HAP-1 (cell line): ENCODE measurements around the gene PYGL.

Experiments
- DNase-seq, 2 experiments: peaks; one replicate each; pipeline ENCODE4 v3.0.0-alpha.2; 2016 to 2020; ENCODE audit warnings: low spot score in 2 of 2
- H3K27me3 ChIP-seq: fragments of 250-450 bp; sonication (Bioruptor Pico); 2 replicates; pipeline ENCODE4 v1.5.1; 2020; ENCODE audit warnings: low read depth, mild to moderate bottlenecking, moderate library complexity
- H3K36me3 ChIP-seq: fragments of 250-450 bp; sonication (Bioruptor Pico); replicated peaks from 2 replicates; pipeline ENCODE4 v1.5.1; 2020; ENCODE audit warnings: mild to moderate bottlenecking
- H3K4me1 ChIP-seq: fragments of 250-450 bp; sonication (Bioruptor Pico); 2 replicates; pipeline ENCODE4 v1.5.1; 2020; ENCODE audit warnings: mild to moderate bottlenecking
- H3K4me3 ChIP-seq: fragments of 250-450 bp; sonication (Bioruptor Pico); 2 replicates; pipeline ENCODE4 v1.5.1; 2020; ENCODE audit warnings: mild to moderate bottlenecking, moderate library complexity
- H3K9me3 ChIP-seq: fragments of 250-450 bp; sonication (Bioruptor Pico); 2 replicates; pipeline ENCODE4 v1.5.1; 2020; ENCODE audit warnings: mild to moderate bottlenecking, moderate library complexity
- in situ Hi-C: fragments of 300-500 bp; cut with MboI; formaldehyde crosslinking; loops from 3 replicates; pipeline ENCODE4 v1.14.3; 2020; ENCODE audit warnings: low sequenced_read_pairs, inconsistent platforms, mixed read lengths

PYGL gene

GRCh38 chr14:50943943-50944646, at the start of gene PYGL:
Gene PYGL (minus strand): TSS chr14:50944483. CDS start chr14:50944403, 80 bp downstream.
- in situ Hi-C loops: loop anchor here (10.0 kb wide), 1 partner anchor 301 kb away; the partner anchor contains the start of gene TMX1
- Histone ChIP-seq H3K27me3 (no peaks in the 10 kb centered on the region), H3K4me3 (peak within 1 kb of the TSS; percentile 70), H3K36me3 (peaks cover 25% of the 10 kb centered on the region), H3K4me1 (peaks cover 16% of the 10 kb centered on the region), H3K9me3 (no peaks in the 10 kb centered on the region)
- DNase-seq: peak; percentile 66 to 90

DNA sequence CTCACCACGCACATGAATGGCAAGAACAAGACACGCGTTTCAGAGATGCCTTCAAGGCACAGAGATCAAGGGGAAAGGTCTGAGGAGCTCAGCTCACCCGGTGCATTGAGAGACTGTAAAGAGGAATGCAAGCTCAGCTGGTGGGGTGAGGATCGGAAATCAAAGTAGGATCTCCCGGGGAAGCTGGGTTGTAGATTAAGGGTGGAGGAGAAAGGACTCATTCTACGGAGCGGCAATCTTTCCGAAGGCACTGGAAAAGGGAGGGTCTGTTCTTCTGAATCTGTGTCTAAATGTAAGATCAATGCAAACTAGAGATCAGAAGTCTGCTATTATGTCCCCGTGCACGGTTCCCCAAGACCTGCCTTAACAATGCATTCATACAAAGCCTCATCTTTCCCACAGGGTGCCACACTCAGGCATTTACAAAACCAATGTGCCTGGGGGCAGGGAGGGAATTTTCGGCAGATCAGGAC, 41.6 kb upstream of the PYGL start:
- peak overlapping the region; percentile 5; the same call in 1 of the 2 replicates for H3K4me3 ChIP-seq
- H3K9me3 ChIP-seq: no peaks in the 10 kb centered on the region
- H3K36me3 ChIP-seq: no peaks in the 10 kb centered on the region
- DNase-seq: peak; percentile 74 to 85
- in situ Hi-C loops: loop anchor here (5.0 kb wide), 1 partner anchor 106 kb away; no protein-coding TSS in a partner anchor
- H3K4me1 ChIP-seq: peaks cover 39% of the 10 kb centered on the region
- H3K27me3 ChIP-seq: no peaks in the 10 kb centered on the region

DNA sequence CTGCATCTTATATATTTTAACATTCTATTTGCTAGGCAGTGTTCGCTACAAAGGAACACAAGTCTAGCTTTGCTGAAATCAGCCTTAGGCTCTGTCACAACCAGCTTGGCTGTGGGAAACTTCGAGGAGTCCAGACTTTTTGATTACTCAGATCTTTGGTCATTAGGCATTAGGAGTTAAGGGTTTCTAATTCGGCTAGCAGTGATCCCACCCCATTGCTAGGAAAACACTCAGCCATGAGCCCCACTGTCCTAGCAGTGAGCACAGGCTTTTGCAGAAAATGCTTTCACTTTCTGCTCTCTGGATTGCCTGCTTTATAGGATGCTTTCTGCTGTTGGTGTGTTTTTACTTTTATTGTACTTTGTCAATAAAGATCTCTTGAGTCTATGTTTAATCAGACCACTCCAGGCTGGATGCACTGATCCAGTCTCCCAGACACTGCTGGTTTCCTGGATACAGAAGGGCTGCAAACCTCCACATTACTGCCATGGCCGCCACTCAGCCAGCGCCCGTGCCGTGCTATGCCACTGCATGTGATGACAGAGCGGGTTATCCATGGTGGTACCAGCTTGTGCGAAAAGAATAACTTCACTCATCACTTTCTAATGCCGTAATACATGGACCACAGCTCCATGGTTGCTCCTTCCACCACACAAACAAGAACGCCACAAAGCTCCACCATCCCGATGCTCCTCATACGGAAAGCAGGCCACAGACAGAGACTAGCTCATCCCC, 41.0 kb upstream of the PYGL start:
- peak overlapping the region; percentile 5; the same call in 1 of the 2 replicates for H3K4me3 ChIP-seq
- H3K4me1 ChIP-seq: peaks cover 42% of the 10 kb centered on the region
- peak; percentile 56 to 68 for DNase-seq
- H3K9me3 ChIP-seq: no peaks in the 10 kb centered on the region
- H3K36me3 ChIP-seq: no peaks in the 10 kb centered on the region
- in situ Hi-C loops: loop anchor here (5.0 kb wide), 1 partner anchor 107 kb away; no protein-coding TSS in a partner anchor
- H3K27me3 ChIP-seq: no peaks in the 10 kb centered on the region

DNA sequence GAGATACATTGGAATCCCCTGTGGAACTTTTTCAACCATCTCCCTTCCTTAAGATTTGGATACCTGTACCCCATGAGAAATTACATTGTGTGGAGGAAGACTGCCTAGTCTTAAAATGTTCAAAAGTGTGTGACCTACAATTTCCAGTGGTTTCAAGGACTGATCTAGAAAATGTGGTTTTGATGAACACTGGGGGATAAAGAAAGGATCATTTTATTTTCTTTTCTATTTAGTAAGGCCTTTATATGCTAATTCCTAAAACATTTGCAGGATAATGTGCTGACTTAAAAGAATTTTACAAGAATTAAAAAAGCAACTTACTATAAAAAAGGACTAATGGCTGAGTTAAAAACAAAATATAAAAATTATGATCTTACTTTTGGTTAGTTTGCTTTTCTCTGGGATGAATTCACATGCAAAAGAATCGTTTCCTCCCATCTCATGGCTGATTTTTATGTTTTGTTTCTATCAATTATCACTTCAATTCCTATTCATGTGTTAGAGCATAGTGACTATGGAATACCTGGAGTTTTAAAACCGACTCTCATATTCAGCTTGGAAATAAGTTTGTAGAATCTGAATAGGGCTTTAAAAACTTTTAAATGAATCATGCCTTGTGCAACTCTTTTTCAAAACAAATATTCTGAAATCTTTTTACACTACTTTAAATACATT, 39.9 kb upstream of the PYGL start:
- no peaks in the 10 kb centered on the region for H3K36me3 ChIP-seq
- in situ Hi-C loops: no loop called here
- peak; percentile 35 to 97 for DNase-seq
- no peaks in the 10 kb centered on the region for H3K9me3 ChIP-seq
- no peaks in the 10 kb centered on the region for H3K27me3 ChIP-seq
- H3K4me3 ChIP-seq: no peak overlapping the region
- peaks cover 42% of the 10 kb centered on the region for H3K4me1 ChIP-seq

GRCh38 chr14:50979941-50980850, 35.9 kb upstream of the PYGL start:
- no peaks in the 10 kb centered on the region for H3K27me3 ChIP-seq
- in situ Hi-C loops: no loop called here

GRCh38 chr14:50978888-50979287, 34.6 kb upstream of the PYGL start:
- H3K36me3 ChIP-seq: no peaks in the 10 kb centered on the region; the same call in 1 of the 2 replicates

More at GRCh38 chr14:50979941-50980850, 35.9 kb upstream of the PYGL start:
- H3K4me1 ChIP-seq: peaks cover 26% of the 10 kb centered on the region
- H3K9me3 ChIP-seq: no peaks in the 10 kb centered on the region
- no peak overlapping the region for H3K4me3 ChIP-seq
- no peak for DNase-seq
- H3K36me3 ChIP-seq: no peaks in the 10 kb centered on the region; the same call in 1 of the 2 replicates

GRCh38 chr14:50978529-50978871, 34.2 kb upstream of the PYGL start:
- in situ Hi-C loops: no loop called here
- Histone ChIP-seq H3K9me3 (no peaks in the 10 kb centered on the region), H3K27me3 (no peaks in the 10 kb centered on the region), H3K4me3 (no peak overlapping the region), H3K4me1 (peaks cover 13% of the 10 kb centered on the region), H3K36me3 (no peaks in the 10 kb centered on the region; the same call in 1 of the 2 replicates)
- no peak for DNase-seq

More at GRCh38 chr14:50978888-50979287, 34.6 kb upstream of the PYGL start:
- no peak overlapping the region for H3K4me3 ChIP-seq
- H3K4me1 ChIP-seq: peaks cover 17% of the 10 kb centered on the region
- H3K27me3 ChIP-seq: no peaks in the 10 kb centered on the region
- no peaks in the 10 kb centered on the region for H3K9me3 ChIP-seq
- in situ Hi-C loops: no loop called here
- no peak for DNase-seq

- H3K36me3 ChIP-seq: no peaks in the 10 kb centered on the region; the same call in 1 of the 2 replicates
- H3K4me1 ChIP-seq: peaks cover 8% of the 10 kb centered on the region
- no peak for DNase-seq
- no peaks in the 10 kb centered on the region for H3K27me3 ChIP-seq
- in situ Hi-C loops: no loop called here
- no peak overlapping the region for H3K4me3 ChIP-seq
- H3K9me3 ChIP-seq: no peaks in the 10 kb centered on the region
These were observed 33.7 kb upstream of the PYGL start for GRCh38 chr14:50977863-50978528.

DNA sequence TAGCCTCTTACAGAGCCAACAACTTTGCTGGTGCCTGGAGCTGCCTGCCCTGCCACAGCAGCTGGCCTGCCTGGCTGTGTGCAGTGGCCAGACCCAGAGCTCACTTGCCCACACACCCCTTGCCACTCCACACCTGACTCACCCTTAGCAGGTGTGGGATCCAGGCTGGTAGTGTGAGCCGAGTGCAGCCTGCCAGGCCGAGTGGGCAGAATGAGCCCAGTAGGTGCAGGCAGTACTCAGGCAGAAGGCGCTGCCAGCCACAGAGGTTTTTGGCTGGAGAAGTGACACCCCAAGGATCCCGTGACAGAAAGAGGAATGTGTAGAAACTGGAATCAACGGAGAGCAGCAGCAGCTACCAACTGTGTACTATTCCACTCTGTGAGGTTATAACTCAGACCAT, 29.8 kb upstream of the PYGL start:
- in situ Hi-C loops: no loop called here
- Histone ChIP-seq H3K9me3 (no peaks in the 10 kb centered on the region), H3K4me3 (no peak overlapping the region), H3K36me3 (no peaks in the 10 kb centered on the region; the same call in 1 of the 2 replicates), H3K27me3 (no peaks in the 10 kb centered on the region), H3K4me1 (0 out of 2 replicates have a peak, but pooled peaks cover 3% of the 10 kb centered on the region)
- DNase-seq: no peak

DNA sequence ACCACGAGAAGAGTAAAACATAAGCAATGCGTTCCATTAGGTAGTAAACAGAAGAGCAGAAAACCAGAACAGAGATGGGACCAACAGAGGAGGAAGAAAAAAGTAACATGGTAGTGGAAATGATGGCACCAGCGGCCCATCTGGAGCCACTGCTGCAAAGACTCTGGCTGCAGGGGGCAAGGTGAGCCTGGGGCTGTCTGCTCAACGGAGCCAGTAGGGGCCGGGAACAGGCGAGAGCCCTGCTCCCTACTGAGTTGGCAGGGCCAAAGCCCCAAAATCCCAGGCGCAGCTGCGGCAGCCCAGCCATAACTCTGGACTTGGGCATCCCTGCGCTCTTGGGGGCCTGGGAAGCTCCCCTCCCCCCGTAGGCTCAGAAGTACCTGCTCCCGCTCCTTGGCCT, 28.5 kb upstream of the PYGL start:
- in situ Hi-C loops: no loop called here
- H3K36me3 ChIP-seq: no peaks in the 10 kb centered on the region; the same call in 1 of the 2 replicates

DNA sequence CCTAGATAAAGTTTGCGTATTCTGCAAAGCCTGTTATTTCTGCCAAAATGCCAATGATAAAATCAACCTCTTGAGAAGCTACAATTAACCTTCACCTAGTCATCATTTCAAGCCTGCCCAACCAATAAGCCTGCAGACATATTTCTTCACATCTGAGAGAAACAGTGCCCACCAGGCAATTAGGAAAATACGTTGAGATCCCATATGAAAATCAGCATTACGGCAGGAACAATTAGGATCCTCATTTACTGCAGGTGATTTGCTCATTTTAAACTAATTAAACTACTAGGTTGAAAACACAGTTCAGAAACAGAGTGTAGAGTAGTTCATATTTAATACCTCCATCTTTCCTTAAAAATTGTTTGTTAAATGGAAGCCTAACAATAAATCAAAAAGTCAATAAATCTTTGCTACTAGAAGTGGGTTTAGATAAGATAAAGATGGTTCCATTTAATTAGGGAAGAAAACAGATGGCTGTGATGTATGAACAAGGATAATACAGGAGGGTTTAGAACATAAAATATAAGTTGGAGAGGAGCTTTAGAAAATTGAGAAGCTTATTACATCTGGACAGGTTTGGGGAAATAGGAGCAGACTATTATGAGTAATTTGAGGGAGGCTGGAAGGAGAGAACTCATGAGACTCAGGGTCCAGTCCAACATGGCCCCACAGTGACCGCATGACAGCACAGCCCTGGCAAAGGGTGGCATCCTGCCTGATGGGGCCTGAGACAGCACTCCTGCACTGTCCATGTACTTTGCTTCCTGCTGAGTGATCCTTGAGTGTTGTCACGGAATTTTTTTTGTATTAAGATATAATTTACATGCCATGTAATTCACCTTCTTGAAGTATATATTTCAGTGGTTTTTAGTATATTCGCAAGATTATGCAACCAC, 26.9 kb upstream of the PYGL start:
- in situ Hi-C loops: no loop called here
- Histone ChIP-seq H3K4me1 (peaks cover 11% of the 10 kb centered on the region), H3K9me3 (no peaks in the 10 kb centered on the region), H3K36me3 (no peaks in the 10 kb centered on the region; the same call in 1 of the 2 replicates), H3K4me3 (no peak overlapping the region), H3K27me3 (no peaks in the 10 kb centered on the region)
- no peak for DNase-seq

More for the DNA sequence above, 28.5 kb upstream of the PYGL start:
- Histone ChIP-seq H3K4me3 (no peak overlapping the region), H3K4me1 (peaks cover 3% of the 10 kb centered on the region), H3K9me3 (no peaks in the 10 kb centered on the region), H3K27me3 (no peaks in the 10 kb centered on the region)
- DNase-seq: no peak
